Fibroblast of skin of left biceps (primary cell): ENCODE results near the gene CACNB1.
"Not testable (repeated sequence)": the region's sequence is repeated elsewhere in the genome, so short reads cannot be mapped to it uniquely, and the experiment has no call there.

Source experiments
- DNase-seq, 2 experiments: peaks; one replicate each; pipeline ENCODE4 v3.0.0-alpha.2; 2013; ENCODE audit warnings: low read depth in 2 of 2

Gene CACNB1

GRCh38 chr17:39174920-39175694, 22.4 kb downstream of the CACNB1 start:
- DNase-seq: no peak

- no peak for DNase-seq
Observed at GRCh38 chr17:39173526-39174274, 23.8 kb downstream of the CACNB1 start.

GRCh38 chr17:39173080-39173479, 24.4 kb downstream of the CACNB1 start:
- no peak for DNase-seq

GRCh38 chr17:39171933-39172332, 25.5 kb downstream of the CACNB1 start:
- DNase-seq: no peak

GRCh38 chr17:39170558-39170957, 26.9 kb downstream of the CACNB1 start:
- DNase-seq: no peak

- no peak for DNase-seq
Observed at GRCh38 chr17:39170109-39170508, 27.4 kb downstream of the CACNB1 start.

GRCh38 chr17:39169518-39169917, 28.0 kb downstream of the CACNB1 start:
- DNase-seq: no peak

- DNase-seq: no peak
Observed at GRCh38 chr17:39169101-39169500, 28.4 kb downstream of the CACNB1 start.

- not testable (repeated sequence) for DNase-seq
Observed at GRCh38 chr17:39168503-39168902, 29.0 kb downstream of the CACNB1 start.

GRCh38 chr17:39167476-39167875, 30.0 kb downstream of the CACNB1 start:
- DNase-seq: no peak

- DNase-seq: no peak
Observed at GRCh38 chr17:39166437-39167335, 30.8 kb downstream of the CACNB1 start.

- DNase-seq: no peak
Observed at GRCh38 chr17:39165841-39166349, 31.6 kb downstream of the CACNB1 start, which contains the start of gene ARL5C. Gene ARL5C (minus strand): TSS chr17:39166161. CDS start chr17:39165760, 401 bp downstream.

GRCh38 chr17:39165178-39165840, 32.2 kb downstream of the CACNB1 start:
- DNase-seq: no peak

- DNase-seq: peak; percentile 86 to 89
Observed at GRCh38 chr17:39164675-39165143, 32.8 kb downstream of the CACNB1 start.

- DNase-seq: no peak
Observed at GRCh38 chr17:39161962-39162361, 35.5 kb downstream of the CACNB1 start.

GRCh38 chr17:39158623-39159022, 38.8 kb downstream of the CACNB1 start:
- no peak for DNase-seq

- no peak for DNase-seq
Observed at GRCh38 chr17:39156491-39156890, 41.0 kb downstream of the CACNB1 start.

GRCh38 chr17:39155654-39156053, 41.8 kb downstream of the CACNB1 start:
- no peak for DNase-seq

- peak; percentile 69 for DNase-seq
Observed at GRCh38 chr17:39153599-39154051, 43.8 kb downstream of the CACNB1 start.

- no peak for DNase-seq
Observed at GRCh38 chr17:39151943-39152818, 45.3 kb downstream of the CACNB1 start.
